Adrenal gland (tissue), 12 donors: ENCODE data around the gene MOB1B. TPM values are rescaled to one million over a fixed set of nuclear protein-coding genes. Genes with fewer than 3 reads are reported as not detected.

Experiments used
- DNase-seq, 7 donors: peaks; one replicate each; pipeline ENCODE4 v3.0.0-alpha.2; 2019 to 2020
- H3K27ac ChIP-seq, 5 donors: fragments of 200-600 bp; sonication (generic) in 4 of 5; 1 replicate in 3 of 5; 2 replicates in 2 of 5; pipeline versions ENCODE4 v1.5.1 to v1.8.0; 2016 to 2020; ENCODE audit warnings: mild to moderate bottlenecking in 1 of 5
- H3K27me3 ChIP-seq: fragments of 200-600 bp; 2 replicates; pipeline ENCODE4 v1.8.0; 2021
- H3K36me3 ChIP-seq, 2 donors: fragments of 200-600 bp; replicated peaks in 1 of 2; 1 replicate in 1 of 2; 2 replicates in 1 of 2; pipeline versions ENCODE4 v1.5.1 to v1.8.0; 2018 to 2022
- H3K4me1 ChIP-seq, 2 donors: fragments of 200-600 bp; replicated peaks in 1 of 2; 1 replicate in 1 of 2; 2 replicates in 1 of 2; pipeline versions ENCODE4 v1.5.1 to v1.8.0; 2018 to 2021
- H3K4me3 ChIP-seq, 4 donors: fragments of 200-600 bp; sonication (generic) in 3 of 4; one replicate each; pipeline ENCODE4 v1.5.1; 2016 to 2018
- H3K9me3 ChIP-seq, 3 donors: fragments of 200-600 bp; sonication (generic) in 1 of 3; replicated peaks in 1 of 3; 1 replicate in 2 of 3; 2 replicates in 1 of 3; pipeline versions ENCODE4 v1.5.1 to v1.8.0; 2016 to 2021
- CTCF ChIP-seq, 6 experiments: fragments of 450-650 bp in 4 of 6; fragments of 200-600 bp in 2 of 6; sonication (generic) in 1 of 6; IDR thresholded peaks; 1 replicate in 5 of 6; 2 replicates in 1 of 6; pipeline versions ENCODE4 v1.5.1 to v1.8.0; 2016 to 2021; ENCODE audit warnings: antibody characterized with exemption in 6 of 6, mild to moderate bottlenecking in 2 of 6, moderate library complexity in 1 of 6
- POLR2A ChIP-seq, 2 donors: fragments of 450-650 bp; IDR thresholded peaks; one replicate each; pipeline ENCODE4 v1.6.1; 2017; ENCODE audit warnings: antibody characterized with exemption in 2 of 2, mild to moderate bottlenecking in 2 of 2, moderate library complexity in 1 of 2
- WGBS, 4 donors: extraction: QIAGEN DNeasy Blood & Tissue Kit in 2 of 4; methylation state at CpG; one replicate each; pipeline versions ENCODE4 v1.1.5 to v1.1.7; 2013 to 2017; 5-methylcytosine and 5-hydroxymethylcytosine counted together
- intact Hi-C, 2 donors: fragments of 100-400 bp; cut with DNase I; formaldehyde crosslinking; loops; one replicate each; pipeline versions ENCODE4 v1.14.1 to v1.15.0; 2022 to 2023
- polyA plus RNA-seq, 3 donors: library from polyadenylated mRNA; stranded (reverse); fragments of 200-250 nt in 2 of 3; fragments of 350-450 nt in 1 of 3; fragmentation: Illumina TruSeq in 1 of 3; extraction: RNeasy Lipid Tissue Mini Kit (QIAGEN cat#74804) in 1 of 3; gene quantifications; one replicate each; pipeline ENCODE4 v1.2.3, GENCODE V29; 2013 to 2014
- total RNA-seq, 9 donors: library from RNA; depleted of rRNA in 4 of 9; stranded (reverse); fragments of >200 nt in 4 of 9; fragments of 120-200 nt in 1 of 9; fragmentation: NEBNext Ultra II Directional in 1 of 9; extraction: Animal tissue kit (Norgen Biotek cat#: 25700) in 1 of 9; gene quantifications; one replicate each; pipeline versions ENCODE4 v1.1.0 to v1.2.4, GENCODE V29; 2013 to 2023
- donor health status: healthy with polysubstance abuse.
- donor health status: Bipolar disorder and iron deficiency.
- donor health status: DM: yes; HTN: yes; CAD: no.
- donor health status: DM: no; HTN: no; CAD: no.
- donor health status: DM: no; HTN: no; CAD: no.
- donor health status: DM: yes; HTN: yes; CAD: no.

Gene MOB1B
- total and polyA plus RNA-seq, 12 donors: 3.5 to 25.4 (median 14.5) TPM

GRCh38 chr4:70954032-70954431 lies 51.9 kb downstream of the MOB1B start:
- H3K27ac ChIP-seq: no peak overlapping the region
- TF ChIP-seq CTCF (IDR thresholded peaks at IDR 0.05) (no peak), POLR2A (IDR thresholded peaks at IDR 0.05) (no peak)
- H3K4me1 ChIP-seq: no peaks in the 10 kb centered on the region
- H3K27me3 ChIP-seq: no peaks in the 10 kb centered on the region
- no peaks in the 10 kb centered on the region for H3K36me3 ChIP-seq
- 54 to 100% (median 96%) methylated on average over 1 of the region's 1 CpG for WGBS, 4 donors
- intact Hi-C loops: no loop called here
- no peaks in the 10 kb centered on the region for H3K9me3 ChIP-seq
- no peak for DNase-seq
- no peak overlapping the region for H3K4me3 ChIP-seq

- 82 to 92% (median 90%) methylated on average over 5 of the region's 5 CpGs for WGBS, 4 donors
- TF ChIP-seq POLR2A (IDR thresholded peaks at IDR 0.05) (no peak), CTCF (IDR thresholded peaks at IDR 0.05) (no peak)
- no peaks in the 10 kb centered on the region for H3K9me3 ChIP-seq
- DNase-seq: no peak
- H3K4me1 ChIP-seq: no peaks in the 10 kb centered on the region
- H3K4me3 ChIP-seq: no peak overlapping the region
- H3K27ac ChIP-seq: no peak overlapping the region
- peaks cover 0 to 13% of the 10 kb centered on the region in 2 donors for H3K36me3 ChIP-seq
- H3K27me3 ChIP-seq: no peaks in the 10 kb centered on the region
- intact Hi-C loops: no loop called here
Measured at GRCh38 chr4:70956549-70957210, 54.5 kb downstream of the MOB1B start.

GRCh38 chr4:70958681-70959080 lies 56.5 kb downstream of the MOB1B start:
- Histone ChIP-seq H3K4me3 (no peak overlapping the region), H3K9me3 (no peaks in the 10 kb centered on the region), H3K36me3 (peaks cover 0 to 13% of the 10 kb centered on the region in 2 donors), H3K27me3 (no peaks in the 10 kb centered on the region), H3K4me1 (no peaks in the 10 kb centered on the region), H3K27ac (no peak overlapping the region)
- 87 to 95% (median 92%) methylated on average over 3 of the region's 3 CpGs for WGBS, 4 donors
- TF ChIP-seq POLR2A (IDR thresholded peaks at IDR 0.05) (no peak), CTCF (IDR thresholded peaks at IDR 0.05) (no peak)
- intact Hi-C loops: no loop called here
- no peak for DNase-seq

- no peaks in the 10 kb centered on the region for H3K36me3 ChIP-seq
- TF ChIP-seq CTCF (IDR thresholded peaks at IDR 0.05) (no peak), POLR2A (IDR thresholded peaks at IDR 0.05) (no peak)
- 92 to 93% (median 93%) methylated on average over 7 of the region's 7 CpGs for WGBS, 4 donors
- H3K4me3 ChIP-seq: no peak overlapping the region
- no peak overlapping the region for H3K27ac ChIP-seq
- H3K27me3 ChIP-seq: no peaks in the 10 kb centered on the region
- no peak for DNase-seq
- intact Hi-C loops: no loop called here
- H3K9me3 ChIP-seq: no peaks in the 10 kb centered on the region
- H3K4me1 ChIP-seq: no peaks in the 10 kb centered on the region
Measured at GRCh38 chr4:70969076-70969475, 66.9 kb downstream of the MOB1B start.
